Lower leg skin (tissue), 4 donors: ENCODE measurements around the gene LOXL3. TPM values are rescaled to one million over a fixed set of nuclear protein-coding genes. Genes with fewer than 3 reads are reported as not detected.

ENCODE experiments used
- DNase-seq, 2 donors: peaks; one replicate each; pipeline ENCODE4 v3.0.0-alpha.2; 2019; ENCODE audit warnings: low spot score in 2 of 2
- H3K4me3 ChIP-seq: fragments of 200-600 bp; sonication (generic); 2 replicates; pipeline ENCODE4 v1.5.1; 2017; ENCODE audit warnings: mild to moderate bottlenecking, low read depth; ENCODE audit not compliant: poor library complexity, severe bottlenecking
- CTCF ChIP-seq, 3 donors: fragments of 450-650 bp; IDR thresholded peaks; one replicate each; pipeline ENCODE4 v1.5.1; 2016; ENCODE audit warnings: antibody characterized with exemption in 3 of 3, mild to moderate bottlenecking in 3 of 3, moderate library complexity in 2 of 3
- POLR2A ChIP-seq, 2 donors: fragments of 450-650 bp; IDR thresholded peaks; one replicate each; pipeline ENCODE4 v1.6.1; 2016 to 2017; ENCODE audit warnings: antibody characterized with exemption in 2 of 2, mild to moderate bottlenecking in 1 of 2, moderate library complexity in 1 of 2
- WGBS, 2 donors: methylation state at CpG; one replicate each; pipeline ENCODE4 v1.1.5; 2018; 5-methylcytosine and 5-hydroxymethylcytosine counted together
- intact Hi-C: fragments of 100-400 bp; cut with DNase I; formaldehyde crosslinking; loops from one replicate; pipeline ENCODE4 v1.15.0; 2023; ENCODE audit warnings: low total_unique reads
- total RNA-seq, 4 donors: library from RNA; depleted of rRNA; stranded (reverse); fragments of >200 nt; gene quantifications; one replicate each; pipeline ENCODE4 v1.1.0, GENCODE V29; 2016

LOXL3 gene
- total RNA-seq, 4 donors from 2014 or later = 0.17 to 2.5 (median 1.4) TPM

- TF ChIP-seq CTCF (IDR thresholded peaks at IDR 0.05) = no peak
- TF ChIP-seq POLR2A (IDR thresholded peaks at IDR 0.05) = no peak
- DNase-seq = no peak
- 93 to 95% methylated on average over 14 of the region's 14 CpGs for WGBS, 2 donors
- H3K4me3 ChIP-seq = no peak overlapping the region
- intact Hi-C loops = no loop called here
Observed at GRCh38 chr2:74505448-74506246, 48.1 kb downstream of the LOXL3 start.

GRCh38 chr2:74504591-74504990 lies 49.2 kb downstream of the LOXL3 start:
- DNase-seq = no peak
- intact Hi-C loops = no loop called here
- no peak overlapping the region for H3K4me3 ChIP-seq
- TF ChIP-seq POLR2A (IDR thresholded peaks at IDR 0.05) = no peak
- TF ChIP-seq CTCF (IDR thresholded peaks at IDR 0.05) = no peak
- 95 to 98% methylated on average over 3 of the region's 3 CpGs for WGBS, 2 donors

GRCh38 chr2:74503506-74504475 lies 50.0 kb downstream of the LOXL3 start:
- intact Hi-C loops = no loop called here
- peak overlapping the region; percentile 40 for H3K4me3 ChIP-seq
- DNase-seq = no peak
- TF ChIP-seq CTCF (IDR thresholded peaks at IDR 0.05) (no peak), POLR2A (IDR thresholded peaks at IDR 0.05) (no peak)
- WGBS, 2 donors = 57 to 75% methylated on average over 35 to 45 of the region's 45 CpGs

GRCh38 chr2:74502720-74503505 lies 50.8 kb downstream of the LOXL3 start:
- TF ChIP-seq CTCF (IDR thresholded peaks at IDR 0.05) (peak in 1 of 3 donors; percentile 8), POLR2A (IDR thresholded peaks at IDR 0.05) (peak in 1 of 2 donors; percentile 23)
- intact Hi-C loops = no loop called here
- 4 to 5% methylated on average over 26 of the region's 67 CpGs for WGBS, 2 donors
- DNase-seq = peak; percentile 84 to 97
- H3K4me3 ChIP-seq = peak overlapping the region; percentile 40

GRCh38 chr2:74502147-74502719 lies 51.5 kb downstream of the LOXL3 start:
- intact Hi-C loops = no loop called here
- DNase-seq = no peak
- WGBS, 2 donors = 19 to 21% methylated on average over 32 of the region's 32 CpGs
- peak overlapping the region; percentile 40 for H3K4me3 ChIP-seq
- TF ChIP-seq POLR2A (IDR thresholded peaks at IDR 0.05) = no peak
- no peak for TF ChIP-seq CTCF (IDR thresholded peaks at IDR 0.05)
